Adrenal gland (tissue), 5 donors: Measurements from ENCODE around the gene ERC2.

Source experiments
- CTCF ChIP-seq, 6 experiments: fragments of 450-650 bp in 4 of 6; fragments of 200-600 bp in 2 of 6; sonication (generic) in 1 of 6; IDR thresholded peaks; 1 replicate in 5 of 6; 2 replicates in 1 of 6; pipeline versions ENCODE4 v1.5.1 to v1.8.0; 2016 to 2021; ENCODE audit warnings: antibody characterized with exemption in 6 of 6, mild to moderate bottlenecking in 2 of 6, moderate library complexity in 1 of 6
- POLR2A ChIP-seq, 2 donors: fragments of 450-650 bp; IDR thresholded peaks; one replicate each; pipeline ENCODE4 v1.6.1; 2017; ENCODE audit warnings: antibody characterized with exemption in 2 of 2, mild to moderate bottlenecking in 2 of 2, moderate library complexity in 1 of 2
- donor health status: DM: no; HTN: no; CAD: no.

DNA sequence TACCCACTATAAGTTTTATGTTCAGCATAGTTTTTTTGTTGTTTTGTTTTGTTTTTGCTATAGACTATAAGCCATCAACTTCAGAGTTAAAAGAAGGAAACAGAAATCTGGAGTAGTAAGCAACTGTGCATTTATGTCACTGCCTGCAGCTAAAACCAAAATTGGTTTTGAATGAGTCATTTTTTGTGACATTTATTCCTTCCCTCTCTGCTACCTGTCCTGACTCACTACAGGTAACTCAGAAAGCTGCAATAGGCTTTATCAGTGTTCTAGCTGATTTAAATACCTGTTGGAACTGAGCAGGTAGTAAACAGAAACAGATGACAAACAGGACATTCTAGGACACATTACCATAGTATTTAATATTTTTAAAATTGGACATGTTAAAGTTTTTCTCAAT, 587.9 kb downstream of the ERC2 start:
- TF ChIP-seq CTCF (IDR thresholded peaks at IDR 0.05) (no peak), POLR2A (IDR thresholded peaks at IDR 0.05) (no peak)
